Activated CD4-positive, alpha-beta T cell treated with anti-CD3 and anti-CD28 coated beads, Interleukin-2, amount 10 ng/mL, durations not matched to agents 7 days and 5 days (primary cell): ENCODE measurements around the gene OPHN1. TPM values are rescaled to one million over a fixed set of nuclear protein-coding genes. Genes with fewer than 3 reads are reported as not detected.

ENCODE experiments used
- CTCF ChIA-PET: fragments of 350-600 bp; sonication (Branson Sonifier 250); formaldehyde crosslinking; loops from one replicate; lab custom pipeline; 2021; ENCODE audit warnings: antibody characterized with exemption; lab: Charles Lee
- POLR2A ChIA-PET: fragments of 350-600 bp; sonication (Branson Sonifier 250); formaldehyde crosslinking; loops from one replicate; lab custom pipeline; 2021; ENCODE audit warnings: antibody characterized with exemption; lab: Charles Lee
- DNase-seq: peaks from one replicate; pipeline ENCODE4 v3.0.0-alpha.2; 2020
- H3K27ac Mint-ChIP-seq: one replicate; pipeline ENCODE4 v1.8.0; 2021; ENCODE audit warnings: mild to moderate bottlenecking, moderate library complexity, mixed read lengths
- H3K27me3 Mint-ChIP-seq: one replicate; pipeline ENCODE4 v1.8.0; 2021; ENCODE audit warnings: mixed read lengths
- H3K36me3 Mint-ChIP-seq: one replicate; pipeline ENCODE4 v1.8.0; 2021; ENCODE audit warnings: low read depth, mixed read lengths
- H3K4me1 Mint-ChIP-seq: one replicate; pipeline ENCODE4 v1.8.0; 2021; ENCODE audit warnings: mixed read lengths
- H3K4me3 Mint-ChIP-seq: one replicate; pipeline ENCODE4 v1.8.0; 2021; ENCODE audit warnings: mild to moderate bottlenecking, moderate library complexity, mixed read lengths
- H3K9me3 Mint-ChIP-seq: one replicate; pipeline ENCODE4 v1.8.0; 2021; ENCODE audit warnings: mixed read lengths
- total RNA-seq, 2 experiments: library from RNA; stranded (reverse); gene quantifications; one replicate each; pipeline ENCODE4 v1.2.3, GENCODE V29; 2021

OPHN1 gene
- total RNA-seq, 2 experiments from 2014 or later = 0.07 to 0.10 TPM

- no peaks in the 10 kb centered on the region for H3K36me3 Mint-ChIP-seq
- no peaks in the 10 kb centered on the region for H3K27me3 Mint-ChIP-seq
These were observed 285.4 kb downstream of the OPHN1 start for GRCh38 chrX:68147848-68148247.

DNA sequence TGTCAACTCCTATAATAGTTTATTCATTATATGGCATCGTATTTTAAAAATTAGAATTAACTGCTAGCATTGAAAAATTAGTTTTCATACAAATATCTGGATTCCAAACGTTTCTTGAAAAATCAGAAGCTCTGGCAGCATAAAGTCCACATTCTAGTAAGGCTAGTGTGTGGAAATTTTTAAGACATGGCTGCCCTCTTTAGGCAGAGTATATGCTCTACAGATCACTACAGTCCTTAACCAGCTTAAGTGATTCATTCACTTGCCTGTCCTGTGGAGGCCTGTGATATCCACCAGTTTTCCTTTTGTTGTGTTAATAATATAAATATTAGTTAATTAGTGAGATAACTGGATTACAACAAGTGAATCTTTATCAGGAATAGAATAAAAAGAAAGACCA, 287.2 kb downstream of the OPHN1 start:
- H3K27me3 Mint-ChIP-seq = no peaks in the 10 kb centered on the region
- POLR2A ChIA-PET = no interaction called here

More at GRCh38 chrX:68147848-68148247, 285.4 kb downstream of the OPHN1 start:
- ChIA-PET CTCF (no interaction called here), POLR2A (no interaction called here)
- DNase-seq = no peak
- Mint-ChIP-seq H3K9me3 (no peaks in the 10 kb centered on the region), H3K4me1 (peaks cover 2% of the 10 kb centered on the region), H3K27ac (no peak overlapping the region), H3K4me3 (no peak overlapping the region)

GRCh38 chrX:68139791-68140190, 293.5 kb downstream of the OPHN1 start:
- Mint-ChIP-seq H3K27me3 (no peaks in the 10 kb centered on the region), H3K27ac (no peak overlapping the region), H3K4me1 (no peaks in the 10 kb centered on the region), H3K9me3 (no peaks in the 10 kb centered on the region), H3K36me3 (no peaks in the 10 kb centered on the region), H3K4me3 (no peak overlapping the region)
- no peak for DNase-seq
- ChIA-PET POLR2A (no interaction called here), CTCF (no interaction called here)

More for the DNA sequence above, 287.2 kb downstream of the OPHN1 start:
- DNase-seq = no peak
- H3K9me3 Mint-ChIP-seq = no peaks in the 10 kb centered on the region
- CTCF ChIA-PET = no interaction called here
- H3K4me1 Mint-ChIP-seq = peaks cover 2% of the 10 kb centered on the region
- H3K27ac Mint-ChIP-seq = no peak overlapping the region
- no peaks in the 10 kb centered on the region for H3K36me3 Mint-ChIP-seq
- H3K4me3 Mint-ChIP-seq = no peak overlapping the region

GRCh38 chrX:68133181-68133580, 300.1 kb downstream of the OPHN1 start:
- no peak for DNase-seq
- Mint-ChIP-seq H3K4me3 (no peak overlapping the region), H3K27me3 (no peaks in the 10 kb centered on the region), H3K4me1 (no peaks in the 10 kb centered on the region), H3K9me3 (no peaks in the 10 kb centered on the region), H3K27ac (no peak overlapping the region), H3K36me3 (no peaks in the 10 kb centered on the region)
- ChIA-PET POLR2A (no interaction called here), CTCF (interaction anchor here (0.6 kb wide), 2 partner anchors 202 to 236 kb away, joined by 3 read pairs; no protein-coding TSS in a partner anchor)

DNA sequence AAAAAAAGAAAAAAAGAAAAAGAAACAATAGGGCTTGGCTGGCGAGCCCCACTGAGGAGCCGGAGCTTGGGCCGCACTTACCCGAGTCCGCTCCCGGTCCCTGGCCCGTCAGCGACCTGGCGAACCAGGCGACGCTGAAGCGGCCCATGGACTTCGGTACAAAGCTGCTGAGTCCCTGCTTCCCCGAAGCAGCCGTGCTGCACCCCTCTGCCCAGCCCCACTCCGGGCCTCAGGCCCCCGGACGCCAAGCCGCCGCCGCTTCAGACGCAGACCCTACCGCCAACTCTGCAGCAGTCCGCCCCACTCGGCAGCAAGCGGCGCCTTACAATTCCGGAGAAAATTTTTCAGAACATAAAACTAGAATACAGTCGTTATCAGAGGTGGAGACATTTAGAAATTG, 300.5 kb downstream of the OPHN1 start:
- CTCF ChIA-PET = interaction anchor here (0.6 kb wide), 2 partner anchors 202 to 236 kb away, joined by 3 read pairs; no protein-coding TSS in a partner anchor
- DNase-seq = no peak
- H3K9me3 Mint-ChIP-seq = no peaks in the 10 kb centered on the region
- no peaks in the 10 kb centered on the region for H3K27me3 Mint-ChIP-seq
- H3K4me1 Mint-ChIP-seq = no peaks in the 10 kb centered on the region
- H3K36me3 Mint-ChIP-seq = no peaks in the 10 kb centered on the region
- POLR2A ChIA-PET = no interaction called here
- no peak overlapping the region for H3K27ac Mint-ChIP-seq
- H3K4me3 Mint-ChIP-seq = no peak overlapping the region

GRCh38 chrX:68121835-68122234, 311.5 kb downstream of the OPHN1 start:
- Mint-ChIP-seq H3K36me3 (no peaks in the 10 kb centered on the region), H3K4me1 (no peaks in the 10 kb centered on the region), H3K27ac (no peak overlapping the region), H3K27me3 (no peaks in the 10 kb centered on the region), H3K9me3 (no peaks in the 10 kb centered on the region), H3K4me3 (no peak overlapping the region)
- CTCF ChIA-PET = no interaction called here
- DNase-seq = no peak
- POLR2A ChIA-PET = no interaction called here

GRCh38 chrX:68121371-68121770, 311.9 kb downstream of the OPHN1 start:
- Mint-ChIP-seq H3K4me3 (no peak overlapping the region), H3K9me3 (no peaks in the 10 kb centered on the region), H3K36me3 (no peaks in the 10 kb centered on the region), H3K27ac (no peak overlapping the region), H3K4me1 (no peaks in the 10 kb centered on the region), H3K27me3 (no peaks in the 10 kb centered on the region)
- DNase-seq = no peak
- ChIA-PET POLR2A (no interaction called here), CTCF (no interaction called here)

- Mint-ChIP-seq H3K27me3 (no peaks in the 10 kb centered on the region), H3K27ac (no peak overlapping the region), H3K9me3 (no peaks in the 10 kb centered on the region), H3K4me1 (no peaks in the 10 kb centered on the region), H3K4me3 (no peak overlapping the region), H3K36me3 (no peaks in the 10 kb centered on the region)
- POLR2A ChIA-PET = no interaction called here
- CTCF ChIA-PET = interaction anchor here (0.6 kb wide), 1 partner anchor 8 kb away, joined by 3 read pairs; no protein-coding TSS in a partner anchor
- DNase-seq = no peak
These were observed 317.9 kb downstream of the OPHN1 start for GRCh38 chrX:68115371-68115770.

DNA sequence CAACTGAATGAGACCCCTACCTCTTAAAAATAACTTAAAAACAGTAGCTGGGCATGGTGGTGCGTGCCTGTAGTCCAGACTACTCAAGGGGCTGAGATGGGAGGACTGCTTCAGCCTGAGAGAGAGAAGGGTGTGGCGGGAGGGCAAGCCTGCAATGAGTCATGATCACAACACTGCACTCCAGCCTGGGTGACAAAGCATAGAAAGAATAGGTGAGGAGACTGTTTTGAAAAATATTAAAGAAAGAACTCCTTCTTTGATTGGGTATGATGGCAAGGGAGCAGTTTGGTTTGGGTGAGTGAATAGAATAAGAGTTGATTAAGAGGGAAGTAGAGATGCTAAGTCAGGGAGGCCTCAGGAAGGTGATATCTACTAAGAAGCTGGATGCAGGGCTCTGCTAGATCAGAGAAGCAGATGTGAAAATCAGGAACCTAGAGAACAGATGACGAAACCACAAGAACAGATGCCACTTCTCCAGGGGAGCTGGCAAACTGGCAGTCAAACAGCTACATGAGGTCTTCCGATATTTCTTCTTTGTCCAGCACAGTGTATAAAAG, 318.6 kb downstream of the OPHN1 start:
- DNase-seq = no peak
- no peaks in the 10 kb centered on the region for H3K4me1 Mint-ChIP-seq
- H3K36me3 Mint-ChIP-seq = no peaks in the 10 kb centered on the region
- H3K9me3 Mint-ChIP-seq = no peaks in the 10 kb centered on the region
- no peaks in the 10 kb centered on the region for H3K27me3 Mint-ChIP-seq
- ChIA-PET POLR2A (no interaction called here), CTCF (no interaction called here)
- H3K27ac Mint-ChIP-seq = no peak overlapping the region
- no peak overlapping the region for H3K4me3 Mint-ChIP-seq

DNA sequence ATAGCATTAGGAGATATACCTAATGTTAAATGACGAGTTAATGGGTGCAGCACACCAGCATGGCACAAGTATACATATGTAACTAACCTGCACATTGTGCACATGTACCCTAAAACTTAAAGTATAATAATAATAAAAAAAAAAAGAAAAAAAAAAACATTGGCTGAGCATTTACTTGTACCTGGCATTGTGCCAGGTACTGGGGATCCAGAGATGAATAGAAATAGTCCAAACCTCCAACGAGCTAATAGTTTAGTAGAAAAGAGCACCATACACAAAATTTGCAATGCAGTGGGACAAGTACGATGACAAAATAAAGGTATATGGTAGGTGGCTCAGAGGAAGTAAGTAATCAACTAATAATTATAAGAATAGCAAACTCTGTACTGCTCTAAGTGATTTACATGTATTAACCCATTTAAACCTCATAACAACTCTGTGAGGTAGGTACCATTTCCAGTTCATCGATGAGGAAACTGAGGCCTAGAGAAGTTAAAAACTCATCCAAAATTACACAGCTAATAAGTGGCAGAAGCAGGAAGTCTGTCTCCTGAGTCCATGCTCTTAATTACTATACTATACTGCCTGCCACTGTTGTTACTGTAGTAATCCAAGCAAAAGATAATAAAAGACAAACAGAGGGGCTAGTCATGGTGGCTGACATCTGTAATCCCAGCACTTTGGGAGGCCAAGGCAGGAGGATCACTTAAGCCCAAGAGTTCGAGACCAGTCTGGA, 319.3 kb downstream of the OPHN1 start:
- Mint-ChIP-seq H3K36me3 (no peaks in the 10 kb centered on the region), H3K9me3 (no peaks in the 10 kb centered on the region), H3K4me1 (no peaks in the 10 kb centered on the region), H3K27me3 (no peaks in the 10 kb centered on the region), H3K4me3 (no peak overlapping the region), H3K27ac (no peak overlapping the region)
- no peak for DNase-seq
- POLR2A ChIA-PET = no interaction called here
- CTCF ChIA-PET = no interaction called here

GRCh38 chrX:68112321-68112720, 321.0 kb downstream of the OPHN1 start:
- no peak for DNase-seq
- Mint-ChIP-seq H3K9me3 (no peaks in the 10 kb centered on the region), H3K36me3 (no peaks in the 10 kb centered on the region), H3K4me1 (no peaks in the 10 kb centered on the region), H3K27me3 (no peaks in the 10 kb centered on the region), H3K27ac (no peak overlapping the region), H3K4me3 (no peak overlapping the region)
- POLR2A ChIA-PET = no interaction called here
- CTCF ChIA-PET = interaction anchor here (1.5 kb wide), 1 partner anchor 11 kb away, joined by 4 read pairs; no protein-coding TSS in a partner anchor

DNA sequence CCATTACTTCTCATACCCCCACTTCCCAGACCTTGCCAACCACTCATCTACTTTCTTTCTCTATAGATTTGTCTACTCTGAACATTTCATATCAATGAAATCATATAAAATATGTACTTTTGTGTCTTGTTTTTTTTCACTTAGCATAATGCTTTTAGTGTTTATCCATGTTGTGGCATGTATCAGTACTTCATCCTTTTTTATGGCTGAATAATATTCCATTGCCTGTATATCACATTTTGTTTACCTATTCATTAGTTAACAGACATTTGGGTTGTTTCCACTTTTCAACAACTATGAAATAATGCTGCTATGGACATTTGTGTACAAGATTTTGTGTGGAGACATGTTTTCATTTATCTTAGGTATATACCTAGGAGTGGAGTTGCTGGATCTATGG, 324.1 kb downstream of the OPHN1 start:
- CTCF ChIA-PET = no interaction called here

GRCh38 chrX:68098431-68098830, 334.9 kb downstream of the OPHN1 start:
- no peaks in the 10 kb centered on the region for H3K36me3 Mint-ChIP-seq
- POLR2A ChIA-PET = no interaction called here
- no peaks in the 10 kb centered on the region for H3K4me1 Mint-ChIP-seq
- H3K4me3 Mint-ChIP-seq = no peak overlapping the region
- H3K27me3 Mint-ChIP-seq = no peaks in the 10 kb centered on the region
- no peak overlapping the region for H3K27ac Mint-ChIP-seq
- CTCF ChIA-PET = no interaction called here
- H3K9me3 Mint-ChIP-seq = no peaks in the 10 kb centered on the region
- DNase-seq = no peak

More for the DNA sequence above, 324.1 kb downstream of the OPHN1 start:
- no peaks in the 10 kb centered on the region for H3K4me1 Mint-ChIP-seq
- no peak overlapping the region for H3K27ac Mint-ChIP-seq
- POLR2A ChIA-PET = no interaction called here
- DNase-seq = no peak
- no peaks in the 10 kb centered on the region for H3K36me3 Mint-ChIP-seq
- no peaks in the 10 kb centered on the region for H3K9me3 Mint-ChIP-seq
- H3K27me3 Mint-ChIP-seq = no peaks in the 10 kb centered on the region
- H3K4me3 Mint-ChIP-seq = no peak overlapping the region
